ENCODE measurements around the gene SNX20.

- no peak for TF ChIP-seq EP300 (IDR thresholded peaks at IDR 0.05; ENCODE audit: borderline replicate concordance)
- TF ChIP-seq TAF1 (IDR thresholded peaks at IDR 0.05; ENCODE audit: low read depth), result no peak
- TF ChIP-seq REST (IDR thresholded peaks at IDR 0.05; ENCODE audit: low read depth), result no peak
- no peak for TF ChIP-seq CEBPB (IDR thresholded peaks at IDR 0.05)
- no peak for TF ChIP-seq YY1 (IDR thresholded peaks at IDR 0.05; ENCODE audit: low read depth)
- TF ChIP-seq MAX (IDR thresholded peaks at IDR 0.05), result no peak
- no peak for TF ChIP-seq USF1 (IDR thresholded peaks at IDR 0.05)
- TF ChIP-seq CREB1 (IDR thresholded peaks at IDR 0.05; ENCODE audit: low read depth), result no peak
- no peak for TF ChIP-seq RAD21 (IDR thresholded peaks at IDR 0.05; ENCODE audit: low read depth)
- no peak for TF ChIP-seq TEAD4 (IDR thresholded peaks at IDR 0.05)
- no peak for TF ChIP-seq EGR1 (IDR thresholded peaks at IDR 0.05)
- no peak for TF ChIP-seq ZBTB7A (IDR thresholded peaks at IDR 0.05; ENCODE audit: low read depth)
- no peak for TF ChIP-seq TCF12 (IDR thresholded peaks at IDR 0.05; ENCODE audit: low read depth)
- no peak for TF ChIP-seq NFIC (IDR thresholded peaks at IDR 0.05)
Measured at GRCh38 chr16:50677351-50677750, 3.8 kb downstream of the SNX20 start.
